CD4-positive, alpha-beta T cell treated with Interleukin-4 for 4 hours (primary cell): ENCODE results near the gene TXNIP.

ENCODE experiments used
- DNase-seq: peaks from one replicate; pipeline ENCODE4 v3.0.0-alpha.2; 2020

Gene TXNIP

DNA sequence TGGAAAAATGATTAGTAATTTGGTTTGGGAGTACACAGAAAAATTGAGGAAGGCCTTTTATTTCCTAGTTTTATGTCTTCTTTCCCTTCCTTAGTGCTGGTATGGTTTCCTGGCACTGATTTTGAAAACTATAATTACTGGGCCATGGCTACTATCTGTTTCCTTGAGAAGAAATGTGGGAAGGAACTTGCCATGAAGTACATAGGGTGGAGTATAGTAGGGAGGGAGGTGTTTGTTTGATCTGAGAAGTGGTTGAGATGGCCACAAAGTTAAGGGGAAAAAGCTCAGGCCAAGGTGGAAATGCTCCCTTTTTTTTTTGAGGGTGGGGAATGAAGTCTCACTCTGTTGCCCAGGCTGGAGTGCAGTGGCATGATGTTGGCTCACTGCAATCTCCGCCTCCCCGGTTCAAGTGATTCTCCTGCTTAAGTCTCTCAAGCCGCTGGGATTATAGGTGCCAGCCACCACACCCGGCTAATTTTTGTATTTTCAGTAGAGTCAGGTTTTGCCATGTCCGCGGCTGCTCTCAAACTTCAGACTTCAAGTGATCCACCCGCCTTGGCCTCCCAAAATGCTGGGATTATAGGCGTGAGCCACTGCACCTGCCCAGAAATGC is 13.9 kb upstream of the TXNIP start:
- no peak for DNase-seq

DNA sequence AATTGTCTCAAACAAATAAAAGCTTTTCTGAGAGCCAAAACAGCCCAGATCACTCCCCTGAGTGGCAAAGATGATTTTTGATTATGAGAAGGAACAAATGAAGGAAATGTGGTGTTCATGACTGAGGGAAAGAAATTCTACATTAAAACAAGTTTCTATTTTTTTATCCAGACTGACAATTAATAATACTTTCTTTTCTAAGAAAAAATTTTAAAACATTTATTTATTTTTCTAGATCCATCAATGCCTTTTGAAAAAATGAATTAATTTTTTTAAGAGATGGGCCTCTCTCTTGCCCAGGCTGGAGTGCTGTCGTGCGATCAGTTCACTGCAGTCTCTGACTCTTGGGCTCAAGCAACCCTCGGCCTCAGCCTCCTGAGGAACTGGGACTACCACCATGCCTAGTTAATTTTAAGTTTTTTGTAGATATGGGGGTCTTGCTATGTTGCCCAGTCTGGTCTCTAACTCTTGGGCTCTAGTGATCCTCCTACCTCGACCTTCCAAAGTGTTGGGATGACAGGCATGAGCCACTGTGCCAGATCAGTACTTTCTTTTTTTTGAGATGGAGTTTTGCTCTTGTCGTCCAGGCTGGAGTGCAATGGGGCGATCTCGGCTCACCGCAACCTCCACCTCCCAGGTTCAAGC is 11.2 kb upstream of the TXNIP start:
- no peak for DNase-seq

DNA sequence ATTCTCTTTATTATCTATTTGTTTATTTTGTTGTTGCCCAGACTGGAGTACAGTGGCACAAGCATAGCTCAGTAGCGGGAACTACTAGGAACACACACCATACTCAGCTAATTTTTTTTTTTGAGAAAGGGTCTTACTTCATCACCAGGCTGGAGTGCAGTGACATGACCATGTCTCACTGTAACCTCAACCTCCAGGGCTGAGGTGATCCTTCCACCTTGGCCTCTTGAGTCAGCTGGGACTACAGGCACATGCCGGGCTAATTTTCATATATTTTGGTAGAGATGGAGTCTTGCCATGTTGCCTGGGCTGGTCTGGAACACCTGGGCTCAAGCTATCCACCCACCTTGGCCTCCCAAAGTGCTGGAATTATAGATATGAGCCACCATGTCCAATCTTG is 5.3 kb upstream of the TXNIP start:
- no peak for DNase-seq

DNA sequence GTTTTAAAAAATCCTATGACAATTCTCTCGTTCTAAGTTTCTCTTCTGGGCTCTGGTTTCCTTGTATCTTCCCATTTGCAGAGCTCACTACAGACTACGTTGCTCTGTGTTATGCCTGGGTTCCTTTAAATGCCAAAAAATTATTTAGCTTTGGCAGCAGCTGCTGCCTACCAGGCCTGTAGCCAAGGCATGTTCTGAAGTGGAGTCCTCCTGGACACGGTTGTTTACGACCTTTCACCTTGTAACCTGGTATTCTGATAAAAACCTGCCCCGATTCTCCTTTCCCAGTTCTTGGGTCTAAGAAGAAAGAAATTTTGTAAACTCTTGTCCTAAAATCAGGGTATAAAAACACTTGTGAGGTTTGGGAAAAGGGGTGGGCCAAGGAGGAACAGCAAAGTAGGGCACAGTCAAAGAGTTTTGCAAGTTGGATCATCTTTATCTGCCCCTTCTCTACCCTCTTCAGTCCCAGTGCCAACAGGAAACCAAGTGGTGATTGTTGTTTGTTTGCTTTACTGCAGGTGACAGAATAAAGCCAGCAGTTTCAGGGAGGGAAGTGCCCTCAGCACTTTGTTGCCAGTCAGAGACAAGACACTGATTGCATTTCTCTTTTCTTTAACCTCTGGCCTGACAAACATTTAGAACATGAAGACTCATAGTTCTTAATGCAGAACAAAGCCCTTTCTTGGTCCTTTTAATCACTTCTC is 3.1 kb upstream of the TXNIP start:
- peak; percentile 81 for DNase-seq

DNA sequence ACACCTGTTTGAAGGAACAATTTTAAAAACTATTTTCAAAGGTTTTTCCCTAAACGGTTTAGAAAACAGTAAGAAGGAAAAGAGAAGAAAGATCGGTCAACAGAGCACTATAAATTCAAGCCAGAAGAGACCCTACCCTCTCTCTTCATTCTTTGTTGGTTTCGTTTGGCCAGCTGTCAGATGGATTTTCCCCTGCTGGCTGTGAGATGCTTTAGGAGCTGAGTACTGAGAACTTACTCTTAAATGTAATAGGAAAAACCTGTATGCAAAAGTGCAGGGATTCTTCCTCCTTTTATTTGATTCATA is 1.3 kb upstream of the TXNIP start:
- no peak for DNase-seq

DNA sequence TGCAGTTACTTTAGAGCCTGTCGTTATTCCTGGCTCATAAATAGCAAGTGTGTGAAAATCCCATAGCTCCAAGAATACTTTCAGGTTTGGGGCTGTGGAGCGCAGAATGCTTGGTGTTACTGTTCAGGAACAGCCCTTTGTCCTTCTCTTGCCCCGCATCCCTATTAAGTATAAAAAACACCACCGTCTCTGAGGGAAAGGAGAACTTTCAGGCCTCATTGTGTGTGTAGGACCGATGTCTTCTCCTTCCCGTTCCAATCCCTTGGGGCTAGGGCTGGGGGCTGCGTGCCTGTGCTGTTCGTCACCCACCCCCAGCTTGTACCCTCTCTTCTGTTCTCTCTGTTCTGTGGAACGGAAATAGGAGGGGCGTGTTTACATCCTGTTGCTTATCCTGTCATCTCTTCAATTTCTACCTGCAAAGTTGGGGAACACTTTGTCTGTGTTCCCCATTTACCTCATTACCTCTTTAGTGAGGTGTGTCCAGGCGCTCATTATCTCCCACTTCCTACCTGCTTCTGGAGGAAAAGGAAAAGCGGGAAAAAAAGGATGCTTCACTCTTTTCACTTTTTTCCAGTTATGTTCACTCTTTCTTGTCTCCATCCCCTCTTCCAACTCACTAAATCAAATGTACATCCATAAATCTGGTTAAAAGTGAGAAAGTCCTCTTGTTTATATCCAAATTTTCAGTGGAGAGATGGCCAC is 788 bp upstream of the TXNIP start:
- peak; percentile 87 for DNase-seq

DNA sequence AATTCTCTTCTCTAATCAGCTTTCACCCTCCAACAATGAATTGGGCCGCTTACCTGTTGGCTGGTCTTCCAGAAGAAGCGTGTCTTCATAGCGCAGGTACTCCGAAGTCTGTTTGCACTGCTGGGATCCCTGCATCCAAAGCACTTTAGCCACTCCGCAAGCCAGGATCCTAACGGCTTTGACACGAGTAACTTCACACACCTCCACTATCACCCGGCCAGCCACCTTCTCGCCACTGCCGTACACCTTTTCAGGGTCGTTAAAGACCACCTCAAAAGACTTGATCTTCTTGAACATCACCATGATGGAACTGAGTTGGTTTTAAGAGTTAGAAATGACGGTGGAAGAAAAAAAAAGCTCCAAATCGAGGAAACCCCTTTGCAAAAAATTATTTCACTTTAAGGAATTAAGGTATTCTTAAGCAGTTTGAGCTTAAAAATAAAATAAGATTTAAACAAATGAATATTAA is 381 bp downstream of the TXNIP start:
- DNase-seq = no peak

DNA sequence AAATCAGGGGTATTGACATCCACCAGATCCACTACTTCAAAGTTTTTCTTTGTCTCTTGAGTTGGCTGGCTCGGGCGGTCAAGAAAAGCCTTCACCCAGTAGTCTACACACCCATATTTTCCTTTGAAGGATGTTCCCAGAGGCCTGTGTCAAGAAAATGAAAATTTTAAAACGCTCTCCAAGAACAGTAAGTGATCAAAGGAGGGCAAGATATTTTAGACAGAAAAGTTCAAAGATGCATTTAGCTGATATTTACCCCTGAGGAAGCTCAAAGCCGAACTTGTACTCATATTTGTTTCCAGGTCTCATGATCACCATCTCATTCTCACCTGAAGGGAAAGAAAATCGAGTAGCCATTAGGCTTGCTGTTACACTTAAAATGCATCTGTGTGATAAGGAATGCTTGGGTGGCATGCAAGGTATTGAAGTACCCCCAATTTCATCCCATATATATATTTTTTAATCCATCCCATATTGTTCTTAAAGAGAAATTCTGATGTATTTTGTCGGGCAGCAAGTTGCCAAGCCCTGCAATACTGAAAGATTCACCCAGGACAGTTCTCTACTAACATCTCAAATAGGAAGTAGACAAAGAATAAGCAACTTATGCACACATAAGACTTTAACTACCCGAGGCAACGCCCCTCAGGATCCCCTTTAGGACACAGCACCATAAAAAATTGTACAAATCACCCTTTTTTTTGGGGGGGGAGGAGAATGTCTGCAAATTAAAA is 1.1 kb downstream of the TXNIP start:
- no peak for DNase-seq

DNA sequence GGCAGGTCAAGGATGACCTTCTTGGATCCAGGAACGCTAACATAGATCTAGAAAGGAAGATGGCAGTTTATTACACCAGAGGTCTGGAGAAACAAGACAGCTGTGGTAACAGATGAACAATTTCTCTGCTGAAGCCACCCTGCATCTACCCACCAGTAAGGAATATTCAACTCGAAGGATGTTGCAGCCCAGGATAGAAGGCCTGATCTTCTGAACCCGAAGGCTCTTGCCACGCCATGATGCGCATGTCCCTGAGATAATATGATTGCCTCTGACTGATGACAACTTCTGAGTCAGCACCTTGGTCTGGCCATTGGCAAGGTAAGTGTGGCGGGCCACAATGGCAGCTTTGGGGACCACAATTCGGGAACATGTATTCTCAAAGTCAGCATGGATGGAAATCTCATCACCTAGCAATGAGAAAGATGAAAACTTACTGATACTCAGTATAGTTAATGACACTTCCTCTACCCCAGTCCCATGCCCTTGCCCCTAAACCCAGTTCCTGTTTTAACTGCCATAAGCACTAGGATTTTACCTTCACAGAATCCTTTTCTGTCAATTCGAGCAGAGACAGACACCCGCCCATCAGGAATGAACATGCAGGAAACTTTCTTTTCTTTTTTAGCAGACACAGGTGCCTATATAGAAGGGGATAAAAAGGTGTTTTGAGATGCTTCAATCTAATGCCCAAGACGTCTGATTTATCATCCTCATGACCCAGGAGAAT is 1.8 kb downstream of the TXNIP start:
- peak; percentile 51 for DNase-seq

DNA sequence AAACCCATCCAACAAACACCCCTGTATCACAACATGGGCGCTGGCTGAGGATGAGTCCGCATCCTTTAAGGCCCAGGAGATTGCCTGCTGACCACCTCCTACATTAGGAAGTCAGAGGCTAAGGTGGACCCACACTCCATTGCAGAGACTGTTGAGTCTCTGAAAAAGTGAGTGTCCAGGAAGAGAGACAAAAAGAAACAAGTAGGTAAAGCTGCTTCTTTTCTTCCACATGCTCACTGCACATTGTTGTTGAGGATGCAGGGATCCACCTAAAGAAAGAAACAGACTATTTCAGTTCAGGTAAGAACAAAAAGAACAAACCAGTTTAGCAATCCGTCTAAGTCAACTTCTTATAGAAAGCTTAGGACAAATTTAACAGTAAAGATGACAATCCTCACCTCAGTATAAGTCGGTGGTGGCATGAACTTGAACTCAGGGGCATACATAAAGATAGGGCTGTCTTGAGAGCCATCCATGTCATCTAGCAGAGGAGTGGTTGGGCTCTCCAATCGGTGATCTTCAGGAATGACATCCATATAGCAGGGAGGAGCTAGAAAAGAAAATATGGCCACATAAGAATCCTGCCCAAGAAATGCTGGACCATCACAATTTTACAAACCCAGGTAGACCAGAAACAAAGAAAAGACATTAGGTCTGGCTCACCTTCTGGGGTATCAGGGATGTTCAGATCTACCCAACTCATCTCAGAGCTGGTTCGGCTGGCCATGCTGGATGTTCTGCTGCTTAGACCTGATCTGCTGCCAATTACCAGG is 2.6 kb downstream of the TXNIP start:
- DNase-seq = no peak

DNA sequence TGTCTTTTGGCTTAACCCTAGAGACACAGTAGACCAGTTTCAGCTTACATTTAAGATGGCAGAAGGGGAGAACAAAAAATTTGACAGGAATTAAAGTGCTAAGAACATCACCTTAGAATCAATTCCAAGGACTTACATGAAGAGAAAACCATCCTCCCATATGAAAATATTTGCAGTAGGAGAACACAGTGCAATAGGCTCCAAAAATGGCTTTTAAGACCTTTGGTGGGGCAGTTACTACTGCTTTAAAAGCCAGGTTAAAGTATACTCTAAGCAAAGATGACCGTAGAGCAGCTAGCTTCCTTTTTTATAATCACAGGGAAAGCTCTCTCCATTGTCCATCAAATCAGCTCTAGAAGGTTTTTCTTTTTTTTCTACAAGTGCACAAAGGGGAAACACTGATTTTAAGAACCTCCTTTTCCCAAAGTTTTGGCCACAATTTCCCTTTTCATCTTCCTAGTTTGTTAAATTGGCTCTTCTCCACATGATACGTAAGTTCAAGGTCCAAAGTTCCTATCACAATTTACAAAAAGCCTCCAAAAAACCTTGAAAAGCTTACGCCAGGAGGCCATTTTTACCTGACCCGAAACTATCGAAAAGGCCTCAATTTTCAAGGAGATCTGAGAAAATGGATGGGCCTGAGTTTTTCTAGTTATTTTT is 3.3 kb downstream of the TXNIP start:
- DNase-seq = no peak

DNA sequence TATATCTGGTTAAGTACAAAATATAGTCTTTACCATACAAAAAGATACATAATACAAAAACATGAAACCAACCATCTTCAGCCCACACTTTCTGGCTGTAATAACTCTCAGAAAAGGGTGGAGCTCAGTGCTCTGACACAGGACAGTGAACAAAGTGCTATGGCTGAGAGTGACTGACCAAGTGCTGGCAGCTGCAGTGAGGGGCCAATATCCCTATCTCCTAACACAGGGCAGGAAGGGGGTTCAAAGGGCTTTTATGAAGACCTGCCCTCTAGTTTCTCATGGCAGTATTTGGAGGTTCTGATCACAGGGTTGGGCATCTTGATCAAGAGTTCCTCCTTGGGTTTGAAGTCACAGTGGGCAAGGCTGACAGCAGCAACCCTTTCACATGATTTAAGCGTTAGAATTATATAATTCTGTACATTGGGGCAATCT is 3.9 kb downstream of the TXNIP start:
- DNase-seq = no peak

DNA sequence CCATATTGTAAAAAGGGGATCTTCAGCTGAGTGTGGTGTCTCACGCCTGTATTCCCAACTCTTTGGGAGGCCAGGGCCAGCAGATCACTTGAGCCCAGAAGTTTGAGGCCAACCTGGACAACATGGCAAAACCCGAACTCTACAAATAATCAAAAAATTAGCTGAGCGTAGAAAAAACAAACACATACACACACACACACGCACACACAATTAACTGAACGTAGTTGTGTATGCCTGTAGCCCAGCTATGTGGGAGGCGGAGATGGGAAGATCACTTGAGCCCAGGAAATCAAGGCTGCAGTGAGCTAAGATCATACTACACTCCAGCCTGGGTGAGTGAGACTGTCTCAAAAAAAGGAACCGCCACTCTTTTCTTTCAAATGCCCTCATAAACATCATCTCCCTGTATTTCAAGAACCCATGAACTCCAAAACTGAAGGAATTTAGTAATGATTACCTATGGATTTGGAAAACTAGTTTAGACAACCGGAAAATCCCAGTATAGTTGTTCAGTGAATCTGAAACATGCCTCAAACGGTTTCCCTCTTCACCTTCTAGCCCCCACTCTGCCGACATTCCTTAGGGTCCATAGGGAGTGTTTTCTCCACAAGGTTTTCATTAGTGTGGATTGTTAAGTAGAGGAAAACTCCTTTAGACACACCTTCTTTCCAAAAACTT is 4.5 kb downstream of the TXNIP start:
- no peak for DNase-seq

DNA sequence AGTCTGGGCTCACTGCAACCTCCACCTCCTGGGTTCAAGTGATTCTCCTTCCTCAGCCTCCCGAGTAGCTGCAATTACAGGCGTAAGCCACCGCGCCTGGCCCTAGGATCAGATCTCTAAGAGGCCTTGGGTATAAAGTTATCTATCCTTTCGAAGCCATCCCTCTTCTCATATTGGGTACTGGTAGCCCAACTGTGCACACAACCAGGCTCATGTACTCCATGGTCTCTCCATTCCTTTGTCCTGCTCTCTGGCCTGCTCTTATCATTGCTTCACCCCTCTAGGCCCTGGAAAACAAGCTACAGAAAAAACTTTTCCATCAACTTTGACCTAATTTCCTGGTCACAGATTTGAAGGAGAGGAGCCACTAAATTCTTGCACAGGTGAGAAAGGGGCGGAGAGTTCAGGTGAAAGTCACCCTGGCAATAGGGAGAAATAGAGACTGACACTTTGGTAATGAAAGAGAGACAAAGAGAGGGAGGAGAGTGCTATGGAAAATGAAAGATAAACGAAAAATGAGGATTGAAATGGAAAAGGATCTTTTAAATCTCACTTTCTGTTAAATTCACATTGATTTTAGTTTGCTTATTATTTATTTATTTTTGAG is 6.0 kb downstream of the TXNIP start:
- DNase-seq = no peak

DNA sequence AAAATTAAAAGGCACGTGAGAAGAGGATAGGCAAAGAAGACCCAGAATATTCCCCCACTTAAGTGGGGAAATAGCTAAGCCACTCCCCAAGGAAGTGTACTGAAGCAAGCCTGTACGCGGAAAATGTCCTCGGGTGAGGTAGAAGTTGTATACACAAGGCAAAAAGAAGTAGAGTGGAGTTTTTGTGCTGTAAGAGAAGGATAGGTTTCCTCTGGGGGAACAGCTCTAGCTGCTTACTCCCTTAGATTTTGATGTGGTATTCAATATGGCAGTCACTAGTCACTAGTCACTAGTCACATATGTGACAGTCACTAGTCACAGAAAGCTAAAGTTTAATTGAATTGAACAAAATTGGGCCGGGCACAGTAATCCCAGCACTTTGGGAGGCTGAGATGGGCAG is 7.6 kb downstream of the TXNIP start:
- DNase-seq = no peak

DNA sequence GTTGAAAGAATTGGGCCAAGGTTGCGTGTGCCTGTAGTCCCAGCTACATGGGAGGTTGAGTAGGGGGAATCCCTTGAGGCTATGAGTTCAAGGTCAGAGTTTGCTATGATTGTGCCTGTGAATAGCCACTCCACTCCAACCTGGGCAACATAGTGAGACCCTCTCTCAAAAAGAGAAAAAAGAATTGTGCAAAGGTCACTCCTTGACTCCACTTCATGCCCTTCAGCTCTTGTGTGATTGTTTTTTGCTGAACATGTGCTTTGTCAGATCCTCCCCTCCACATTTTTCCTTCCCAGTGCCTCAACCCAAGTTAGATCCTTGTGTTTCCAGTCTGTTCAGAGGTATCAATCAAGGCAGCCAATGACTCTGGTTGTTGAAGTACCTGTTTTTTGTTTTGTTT is 8.5 kb downstream of the TXNIP start:
- DNase-seq = no peak

DNA sequence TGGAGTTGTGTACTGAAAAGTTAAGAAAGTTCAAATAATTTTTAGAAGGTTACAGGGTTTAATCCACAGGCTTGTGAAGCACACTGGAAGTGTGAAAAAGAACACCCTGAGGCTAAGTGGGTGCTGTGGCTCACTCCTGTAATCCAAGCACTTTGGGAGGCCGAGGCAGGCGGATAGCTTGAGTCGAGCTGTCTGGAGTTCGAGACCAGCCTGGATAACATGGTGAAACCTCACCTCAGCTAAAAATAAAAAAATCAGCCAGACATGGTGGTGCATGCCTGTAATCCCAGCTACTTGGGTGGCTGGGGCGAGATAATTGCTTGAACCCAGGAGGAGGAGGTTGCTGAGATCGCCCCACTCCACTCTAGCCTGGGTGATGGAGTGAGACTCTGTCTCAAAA is 9.8 kb downstream of the TXNIP start:
- DNase-seq = no peak

DNA sequence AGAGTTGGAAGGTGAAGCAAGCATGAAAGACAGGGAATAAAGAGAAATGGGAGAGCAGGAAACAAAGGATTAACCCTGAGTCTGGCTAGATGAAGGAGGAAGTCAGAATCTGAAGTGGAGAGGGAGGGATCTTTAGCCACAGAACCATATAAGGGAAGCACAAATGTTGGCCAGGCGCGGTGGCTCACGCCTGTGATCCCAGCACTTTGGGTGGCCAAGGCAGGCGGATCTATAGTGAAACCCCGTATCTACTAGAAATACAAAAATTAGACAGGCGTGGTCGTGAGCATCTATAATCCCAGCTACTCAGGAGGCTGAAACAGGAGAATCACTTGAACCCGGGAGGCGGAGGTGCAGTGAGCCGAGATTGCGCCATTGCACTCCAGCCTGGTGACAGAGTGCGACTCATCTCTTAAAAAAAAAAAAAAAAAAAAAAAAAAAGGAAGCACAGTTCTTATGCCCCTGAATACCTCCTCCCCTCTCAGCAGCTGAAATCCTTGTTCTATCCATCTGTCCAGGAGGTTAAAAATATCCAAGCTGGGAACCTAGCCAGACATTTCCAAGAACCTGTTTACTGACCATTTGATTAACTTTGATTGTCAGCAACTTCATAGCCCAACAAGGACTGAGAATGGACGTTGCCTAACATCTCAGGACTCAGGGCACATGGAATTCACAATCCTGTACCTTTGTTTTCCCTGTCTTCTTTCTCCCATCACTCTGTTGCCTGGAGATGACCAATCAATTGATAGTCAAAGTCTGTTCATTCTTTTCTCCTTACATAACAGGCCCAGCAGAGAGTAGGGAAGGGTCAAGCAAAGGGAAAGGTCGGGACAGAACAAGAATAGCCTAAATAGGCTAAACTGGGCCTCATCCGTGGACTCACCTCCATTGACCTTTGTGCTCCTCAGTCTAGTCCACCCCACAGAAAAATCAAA is 10.6 kb downstream of the TXNIP start:
- DNase-seq = no peak

DNA sequence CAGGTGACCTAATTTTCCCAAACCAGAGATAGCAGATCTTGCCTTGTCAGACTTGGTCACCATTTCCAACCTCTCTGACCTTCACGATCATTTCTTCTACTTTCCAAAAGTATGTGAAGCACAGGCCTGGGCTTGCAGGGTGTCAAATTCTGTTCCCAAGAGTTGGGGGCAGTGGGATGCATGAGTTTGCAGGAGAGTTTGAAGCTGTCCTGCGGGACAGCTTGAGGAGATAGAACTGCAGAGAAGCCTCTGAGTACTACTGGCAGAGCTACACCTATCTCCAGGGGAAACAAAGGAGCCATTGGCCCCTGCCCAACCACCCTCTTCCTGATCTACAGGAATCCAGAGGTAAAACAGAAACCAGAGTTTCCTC is 11.3 kb downstream of the TXNIP start:
- DNase-seq = no peak
